HCT116 (cell line): Measurements from ENCODE around the gene TCERG1L.

ENCODE experiments used
- EGR1 ChIP-seq: IDR thresholded peaks from 2 replicates; pipeline ENCODE4 v1.6.1; 2012; ENCODE audit warnings: low read depth
- EZH2 ChIP-seq: fragments of 200-600 bp; sonication (generic); IDR thresholded peaks from 2 replicates; pipeline ENCODE4 v1.6.1; 2017; ENCODE audit warnings: antibody characterized with exemption, mixed run types
- POLR2A ChIP-seq: IDR thresholded peaks from 2 replicates; pipeline ENCODE4 v1.7.0; 2011; ENCODE audit warnings: borderline replicate concordance; ENCODE audit not compliant: insufficient read depth, insufficient read length; ENCODE audit errors: extremely low read depth

- TF ChIP-seq EZH2 (no peak), EGR1 (no peak), POLR2A (no peak)
Observed at GRCh38 chr10:131310551-131311401, 745 bp downstream of the TCERG1L start.
